ENCODE data around the gene UMODL1.

The UMODL1 gene

DNA sequence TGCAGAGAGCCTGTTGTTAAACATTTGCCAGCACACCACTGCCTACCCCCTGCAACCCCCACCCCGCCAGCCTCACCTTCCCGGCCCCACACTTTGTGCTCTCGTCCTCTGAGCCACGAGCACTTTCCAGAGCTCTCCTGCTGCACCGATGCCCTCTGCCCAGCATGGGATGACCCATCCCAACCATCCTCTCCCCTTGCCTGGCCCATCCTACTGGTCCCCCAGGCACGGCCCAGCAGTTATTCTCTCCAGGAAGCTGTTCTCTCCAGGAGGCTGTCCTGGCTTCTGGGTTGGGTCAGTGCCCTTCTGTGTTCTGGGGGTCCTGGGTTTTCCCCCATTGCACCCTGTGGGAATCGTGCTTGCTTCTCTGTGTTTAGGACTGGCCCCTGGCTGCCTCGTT is 87.7 kb downstream of the UMODL1 start:
- Histone ChIP-seq H3K27me3 (ENCODE audit: control insufficient read depth, insufficient read depth, low read length) (peaks cover 5% of the 10 kb centered on the region), H3K4me3 (ENCODE audit: low read length) (no peak overlapping the region), H3K9me3 (ENCODE audit: control insufficient read depth, low read length) (no peaks in the 10 kb centered on the region), H3K36me3 (ENCODE audit: control insufficient read depth, insufficient read depth, low read length) (no peaks in the 10 kb centered on the region), H3K9ac (ENCODE audit: low read length) (no peak overlapping the region), H3K4me1 (ENCODE audit: control insufficient read depth, insufficient read depth, low read length) (peaks cover under 1% of the 10 kb centered on the region)

DNA sequence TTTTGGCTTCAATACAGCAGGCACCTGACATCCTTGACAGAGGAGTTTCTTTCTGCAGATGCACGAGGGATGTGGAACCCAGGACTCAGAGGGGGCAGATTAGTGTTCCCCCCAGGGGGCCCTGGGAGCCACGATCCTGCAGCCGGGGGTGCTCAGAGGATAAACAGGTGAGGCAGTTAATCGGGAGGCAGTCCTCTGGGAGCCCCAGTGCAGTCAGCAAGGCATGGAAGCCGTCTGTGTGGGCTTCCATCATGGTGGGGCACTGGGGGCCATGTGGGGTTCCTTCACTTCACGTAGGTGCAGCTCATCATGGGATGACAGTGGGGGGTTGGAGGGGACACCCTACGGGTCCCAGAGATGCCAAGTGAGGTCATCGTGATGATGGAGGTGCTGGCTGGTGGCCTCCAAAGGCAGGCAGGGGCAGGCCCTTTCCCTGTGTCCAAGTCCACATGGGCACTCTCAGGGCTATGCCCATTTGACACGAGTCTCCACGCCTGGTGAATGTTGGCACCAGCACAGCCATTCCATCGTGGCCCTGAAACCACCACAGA is 88.5 kb downstream of the UMODL1 start:
- no peaks in the 10 kb centered on the region for H3K36me3 ChIP-seq (ENCODE audit: control insufficient read depth, insufficient read depth, low read length)
- H3K4me1 ChIP-seq (ENCODE audit: control insufficient read depth, insufficient read depth, low read length): peaks cover 8% of the 10 kb centered on the region
- H3K9me3 ChIP-seq (ENCODE audit: control insufficient read depth, low read length): no peaks in the 10 kb centered on the region
- H3K9ac ChIP-seq (ENCODE audit: low read length): no peak overlapping the region
- H3K27me3 ChIP-seq (ENCODE audit: control insufficient read depth, insufficient read depth, low read length): peaks cover 5% of the 10 kb centered on the region
- no peak overlapping the region for H3K4me3 ChIP-seq (ENCODE audit: low read length)

DNA sequence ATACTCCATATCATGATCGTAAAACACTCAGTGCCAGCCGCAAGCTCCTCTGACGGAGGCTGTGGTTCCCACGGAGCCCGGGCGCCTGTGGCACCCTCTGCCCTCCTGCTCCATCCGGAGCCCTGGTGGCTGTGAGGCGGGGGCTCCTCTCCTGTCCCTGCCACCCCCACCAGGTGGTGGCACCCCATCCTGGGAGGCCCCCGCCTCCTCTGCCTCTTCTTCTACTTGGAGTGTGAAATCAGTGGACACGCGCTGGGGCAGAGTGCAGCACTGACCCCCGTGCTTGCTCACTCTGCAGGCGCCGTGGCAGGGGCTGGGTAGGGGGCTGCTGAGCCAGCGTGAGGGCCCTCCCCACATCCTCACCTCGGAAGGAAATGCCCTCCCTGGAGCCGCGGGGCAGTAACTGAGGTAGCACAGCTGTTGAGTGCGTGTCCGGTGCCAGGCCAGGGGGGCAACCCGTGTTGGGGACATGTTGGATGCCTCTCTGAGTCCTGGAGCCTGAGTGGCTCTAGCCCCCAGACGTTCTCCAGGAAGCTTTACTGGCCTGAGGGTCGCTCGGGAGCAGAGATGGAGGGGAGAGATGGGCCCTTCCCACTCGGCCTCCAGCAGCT is 89.1 kb downstream of the UMODL1 start:
- Histone ChIP-seq H3K9ac (ENCODE audit: low read length) (no peak overlapping the region), H3K4me3 (ENCODE audit: low read length) (no peak overlapping the region), H3K36me3 (ENCODE audit: control insufficient read depth, insufficient read depth, low read length) (no peaks in the 10 kb centered on the region), H3K27me3 (ENCODE audit: control insufficient read depth, insufficient read depth, low read length) (peaks cover 5% of the 10 kb centered on the region), H3K9me3 (ENCODE audit: control insufficient read depth, low read length) (no peaks in the 10 kb centered on the region), H3K4me1 (ENCODE audit: control insufficient read depth, insufficient read depth, low read length) (peaks cover 10% of the 10 kb centered on the region)

DNA sequence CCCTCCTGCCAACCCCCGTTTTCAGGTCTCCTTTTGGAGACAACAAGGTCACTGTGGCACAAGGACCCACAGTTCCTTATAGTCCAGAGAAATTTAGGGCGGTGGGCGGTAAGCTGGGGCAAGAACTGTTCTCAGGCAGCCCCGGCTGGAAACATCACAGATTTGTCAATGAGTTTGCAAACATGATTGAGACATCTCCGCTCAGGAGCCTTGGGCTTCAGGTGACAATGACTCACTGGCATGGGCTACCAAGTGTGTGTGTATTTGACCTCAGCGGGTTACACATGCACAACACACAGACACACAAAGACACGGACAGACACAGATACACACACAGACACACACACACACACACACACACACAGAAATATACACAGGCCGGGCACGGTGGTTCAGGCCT is 89.6 kb downstream of the UMODL1 start:
- no peak overlapping the region for H3K4me3 ChIP-seq (ENCODE audit: low read length)
- no peaks in the 10 kb centered on the region for H3K36me3 ChIP-seq (ENCODE audit: control insufficient read depth, insufficient read depth, low read length)
- no peaks in the 10 kb centered on the region for H3K9me3 ChIP-seq (ENCODE audit: control insufficient read depth, low read length)
- peaks cover 5% of the 10 kb centered on the region for H3K27me3 ChIP-seq (ENCODE audit: control insufficient read depth, insufficient read depth, low read length)
- H3K4me1 ChIP-seq (ENCODE audit: control insufficient read depth, insufficient read depth, low read length): peaks cover 10% of the 10 kb centered on the region
- H3K9ac ChIP-seq (ENCODE audit: low read length): no peak overlapping the region

DNA sequence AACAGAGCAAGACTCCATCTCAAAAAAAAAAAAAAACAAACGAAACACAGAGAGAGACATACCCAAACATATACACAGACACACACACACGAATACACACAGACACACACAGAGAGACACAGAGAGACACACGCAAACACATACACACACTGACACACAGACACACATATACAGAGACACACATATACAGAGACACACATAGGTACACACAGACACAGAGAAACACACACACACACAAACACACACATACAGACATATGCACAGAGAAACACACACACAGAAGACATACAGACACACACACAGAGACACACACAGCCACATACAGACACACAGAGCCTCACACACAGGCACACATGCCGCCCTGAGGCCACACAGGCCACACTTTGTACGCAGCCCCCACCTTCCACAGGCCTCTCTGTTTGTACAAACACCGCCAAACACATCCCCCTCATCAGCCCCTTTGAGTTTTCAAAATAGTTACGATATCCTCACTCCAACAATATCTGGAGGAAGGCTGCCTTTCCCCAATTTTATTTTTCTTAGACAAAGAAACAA is 90.4 kb downstream of the UMODL1 start:
- Histone ChIP-seq H3K4me3 (ENCODE audit: low read length) (no peak overlapping the region), H3K27me3 (ENCODE audit: control insufficient read depth, insufficient read depth, low read length) (peaks cover 5% of the 10 kb centered on the region), H3K36me3 (ENCODE audit: control insufficient read depth, insufficient read depth, low read length) (no peaks in the 10 kb centered on the region), H3K9ac (ENCODE audit: low read length) (no peak overlapping the region), H3K4me1 (ENCODE audit: control insufficient read depth, insufficient read depth, low read length) (peaks cover 10% of the 10 kb centered on the region), H3K9me3 (ENCODE audit: control insufficient read depth, low read length) (no peaks in the 10 kb centered on the region)

DNA sequence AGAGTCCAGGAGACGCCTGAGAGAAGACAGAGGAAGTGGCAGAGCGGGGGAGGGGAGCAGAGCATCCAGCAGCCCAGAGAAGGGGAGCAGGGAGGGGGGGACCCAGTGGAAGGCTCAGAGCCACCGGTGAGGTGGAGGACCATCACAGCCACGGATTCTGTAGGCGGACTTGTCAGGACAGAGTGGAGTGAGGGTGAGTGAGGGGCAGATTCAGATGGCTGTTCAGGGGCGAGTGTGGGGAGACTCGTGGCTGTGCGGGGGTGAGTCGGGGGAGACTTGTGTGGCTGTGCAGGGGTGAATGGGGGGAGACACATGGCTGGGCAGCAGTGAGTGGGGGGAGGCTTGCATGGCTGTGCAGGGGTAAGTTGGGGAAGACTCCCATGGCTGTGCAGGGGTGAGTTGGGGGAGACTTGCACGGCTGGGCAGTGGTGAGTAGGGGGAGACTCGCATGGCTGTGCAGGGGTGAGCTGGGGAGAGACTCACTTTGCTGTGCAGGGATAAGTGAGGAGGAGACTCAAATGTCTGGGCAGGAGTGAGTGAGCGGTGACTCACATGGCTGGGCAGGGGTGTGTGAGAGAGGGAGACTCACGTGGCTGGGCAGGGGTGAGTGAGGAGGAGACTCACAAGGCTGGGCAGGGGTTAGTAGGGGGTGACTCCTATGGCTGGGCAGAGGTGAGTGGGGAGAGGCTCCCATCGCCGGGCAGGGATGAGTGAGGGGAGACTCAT is 91.0 kb downstream of the UMODL1 start:
- Histone ChIP-seq H3K4me1 (ENCODE audit: control insufficient read depth, insufficient read depth, low read length) (peaks cover 10% of the 10 kb centered on the region), H3K4me3 (ENCODE audit: low read length) (no peak overlapping the region), H3K9me3 (ENCODE audit: control insufficient read depth, low read length) (no peaks in the 10 kb centered on the region), H3K36me3 (ENCODE audit: control insufficient read depth, insufficient read depth, low read length) (no peaks in the 10 kb centered on the region), H3K27me3 (ENCODE audit: control insufficient read depth, insufficient read depth, low read length) (no peaks in the 10 kb centered on the region), H3K9ac (ENCODE audit: low read length) (no peak overlapping the region)

DNA sequence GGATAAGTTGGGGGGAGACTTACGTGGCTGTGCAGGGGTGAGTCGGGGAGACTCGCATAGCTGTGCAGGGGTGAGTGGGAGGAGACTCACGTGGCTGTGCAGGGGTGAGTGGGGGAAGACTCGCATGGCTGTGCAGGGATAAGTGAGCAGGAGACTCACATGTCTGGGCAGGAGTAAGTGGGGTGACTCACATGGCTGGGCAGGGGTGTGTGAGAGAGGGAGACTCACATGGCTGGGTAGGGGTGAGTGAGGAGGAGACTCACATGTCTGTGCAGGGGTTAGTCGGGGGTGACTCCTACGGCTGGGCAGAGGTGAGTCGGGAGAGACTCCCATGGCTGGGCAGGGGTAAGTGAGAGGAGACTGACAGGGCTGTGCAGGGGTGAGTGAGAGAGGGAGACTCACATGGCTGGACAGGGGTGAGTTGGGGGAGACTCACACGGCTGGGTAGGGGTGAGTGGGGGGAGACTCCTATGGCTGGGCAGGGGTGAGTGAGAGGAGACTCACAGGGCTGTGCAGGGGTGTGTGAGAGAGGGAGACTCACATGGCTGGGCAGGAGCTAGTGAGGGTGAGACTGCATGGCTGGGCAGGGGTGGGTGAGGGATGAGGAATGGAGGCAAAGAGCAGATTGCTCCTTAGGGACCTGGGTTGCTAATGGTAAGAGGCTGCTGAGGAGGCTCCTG is 91.9 kb downstream of the UMODL1 start:
- Histone ChIP-seq H3K9me3 (ENCODE audit: control insufficient read depth, low read length) (no peaks in the 10 kb centered on the region), H3K4me3 (ENCODE audit: low read length) (no peak overlapping the region), H3K4me1 (ENCODE audit: control insufficient read depth, insufficient read depth, low read length) (peaks cover 10% of the 10 kb centered on the region), H3K27me3 (ENCODE audit: control insufficient read depth, insufficient read depth, low read length) (no peaks in the 10 kb centered on the region), H3K36me3 (ENCODE audit: control insufficient read depth, insufficient read depth, low read length) (no peaks in the 10 kb centered on the region), H3K9ac (ENCODE audit: low read length) (no peak overlapping the region)

DNA sequence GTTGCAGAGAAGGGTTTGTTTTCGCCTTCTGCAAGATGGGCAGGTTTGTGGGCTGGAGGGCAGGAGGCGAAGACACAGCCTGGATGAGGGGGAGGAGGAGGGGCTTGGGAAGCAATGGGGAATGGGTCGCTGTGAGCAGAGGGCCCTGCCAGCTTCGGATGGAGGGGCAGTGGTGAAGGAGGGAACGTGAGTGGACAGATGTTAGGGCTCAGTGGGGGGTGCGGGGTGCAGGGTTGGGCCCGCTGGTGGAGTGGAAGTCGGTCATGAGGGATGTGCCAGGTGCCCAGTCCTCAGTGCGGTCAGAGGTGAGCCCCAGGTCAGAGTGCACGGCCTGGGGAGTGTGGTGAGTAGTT is 92.4 kb downstream of the UMODL1 start:
- peaks cover 10% of the 10 kb centered on the region for H3K4me1 ChIP-seq (ENCODE audit: control insufficient read depth, insufficient read depth, low read length)
- H3K9me3 ChIP-seq (ENCODE audit: control insufficient read depth, low read length): no peaks in the 10 kb centered on the region
- H3K27me3 ChIP-seq (ENCODE audit: control insufficient read depth, insufficient read depth, low read length): no peaks in the 10 kb centered on the region
- no peaks in the 10 kb centered on the region for H3K36me3 ChIP-seq (ENCODE audit: control insufficient read depth, insufficient read depth, low read length)
- H3K9ac ChIP-seq (ENCODE audit: low read length): no peak overlapping the region
- no peak overlapping the region for H3K4me3 ChIP-seq (ENCODE audit: low read length)

DNA sequence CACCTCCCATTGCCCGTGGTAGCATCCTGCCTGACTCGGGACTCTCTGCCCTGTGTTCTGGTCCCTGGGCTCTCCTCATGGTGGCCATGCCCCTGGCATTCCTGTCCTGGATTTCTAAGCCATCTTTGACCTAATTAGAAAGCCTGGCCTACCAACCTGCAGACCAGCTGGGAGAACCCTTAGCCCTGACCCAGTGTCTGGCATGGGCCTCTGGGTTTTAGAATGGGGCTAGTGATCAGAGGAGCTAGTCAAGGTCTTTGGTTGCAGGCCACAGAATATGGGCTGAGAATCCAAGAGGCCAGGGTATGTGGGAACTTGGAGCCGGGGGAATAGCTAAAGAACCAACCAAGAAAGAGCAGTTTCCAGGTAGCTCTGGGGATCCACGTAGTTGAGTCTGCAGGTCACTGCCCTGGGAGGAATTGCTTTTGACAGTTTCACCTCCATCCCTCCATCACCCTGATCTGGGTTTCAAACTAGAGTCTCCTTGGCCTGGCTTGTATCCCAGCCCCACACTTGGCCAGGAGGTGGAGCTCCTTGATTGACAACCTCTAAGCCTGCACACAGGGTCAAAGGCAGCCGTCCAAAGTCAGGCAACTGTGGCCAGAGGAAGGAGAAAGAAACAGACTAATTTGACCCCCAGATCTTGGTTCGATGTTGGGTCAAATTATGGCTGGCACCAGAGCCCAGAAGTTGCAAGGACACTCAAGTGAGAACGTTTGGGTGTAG is 93.1 kb downstream of the UMODL1 start:
- no peak overlapping the region for H3K4me3 ChIP-seq (ENCODE audit: low read length)
- H3K27me3 ChIP-seq (ENCODE audit: control insufficient read depth, insufficient read depth, low read length): no peaks in the 10 kb centered on the region
- H3K4me1 ChIP-seq (ENCODE audit: control insufficient read depth, insufficient read depth, low read length): peaks cover 10% of the 10 kb centered on the region
- no peak overlapping the region for H3K9ac ChIP-seq (ENCODE audit: low read length)
- H3K9me3 ChIP-seq (ENCODE audit: control insufficient read depth, low read length): no peaks in the 10 kb centered on the region
- H3K36me3 ChIP-seq (ENCODE audit: control insufficient read depth, insufficient read depth, low read length): no peaks in the 10 kb centered on the region

DNA sequence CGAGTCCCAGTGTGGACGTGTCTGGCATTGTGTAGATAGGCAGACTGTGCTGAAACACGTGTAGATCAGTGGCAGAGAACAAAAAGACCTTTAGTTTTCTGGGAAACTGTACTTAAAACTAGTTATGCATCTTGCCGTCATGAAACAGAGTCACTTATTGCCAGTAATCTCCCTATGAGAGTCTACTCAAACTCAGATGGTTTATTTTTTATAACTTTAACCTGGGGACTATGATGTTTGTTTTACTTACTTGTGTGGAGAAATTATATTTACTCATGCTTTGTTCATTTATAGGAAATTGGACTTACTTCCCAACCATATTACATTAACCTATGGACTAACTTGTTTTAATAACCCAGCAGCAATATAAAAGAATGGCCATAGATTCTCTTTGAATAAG is 93.7 kb downstream of the UMODL1 start:
- no peak overlapping the region for H3K4me3 ChIP-seq (ENCODE audit: low read length)
- H3K9ac ChIP-seq (ENCODE audit: low read length): no peak overlapping the region
- H3K27me3 ChIP-seq (ENCODE audit: control insufficient read depth, insufficient read depth, low read length): no peaks in the 10 kb centered on the region
- H3K4me1 ChIP-seq (ENCODE audit: control insufficient read depth, insufficient read depth, low read length): peaks cover 10% of the 10 kb centered on the region
- no peaks in the 10 kb centered on the region for H3K36me3 ChIP-seq (ENCODE audit: control insufficient read depth, insufficient read depth, low read length)
- H3K9me3 ChIP-seq (ENCODE audit: control insufficient read depth, low read length): no peaks in the 10 kb centered on the region

DNA sequence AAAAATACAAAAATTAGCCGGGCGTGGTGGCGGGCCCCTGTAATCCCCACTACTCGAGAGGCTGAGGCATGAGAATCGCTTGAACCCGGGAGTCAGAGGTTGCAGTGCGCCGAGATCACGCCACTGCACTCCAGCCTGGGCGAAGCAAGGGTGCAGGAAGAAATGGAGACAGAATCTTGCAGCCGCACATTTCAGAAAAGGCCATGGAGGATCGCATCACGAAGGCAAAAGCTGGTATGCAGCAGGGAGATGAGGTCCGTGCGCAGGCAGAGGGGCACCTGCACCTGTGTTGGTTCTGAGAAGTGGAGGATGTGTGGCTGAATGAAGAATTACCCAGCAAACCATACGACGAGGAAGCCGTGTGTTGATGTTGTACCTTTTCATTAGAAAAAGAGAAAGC is 94.8 kb downstream of the UMODL1 start:
- peaks cover 11% of the 10 kb centered on the region for H3K4me1 ChIP-seq (ENCODE audit: control insufficient read depth, insufficient read depth, low read length)
- no peaks in the 10 kb centered on the region for H3K36me3 ChIP-seq (ENCODE audit: control insufficient read depth, insufficient read depth, low read length)
- no peak overlapping the region for H3K4me3 ChIP-seq (ENCODE audit: low read length)
- H3K27me3 ChIP-seq (ENCODE audit: control insufficient read depth, insufficient read depth, low read length): no peaks in the 10 kb centered on the region
- H3K9ac ChIP-seq (ENCODE audit: low read length): no peak overlapping the region
- no peaks in the 10 kb centered on the region for H3K9me3 ChIP-seq (ENCODE audit: control insufficient read depth, low read length)
